Glomerular visceral epithelial cell (primary cell): ENCODE results near the gene B3GNT7.
"Not testable (repeated sequence)": the region's sequence is repeated elsewhere in the genome, so short reads cannot be mapped to it uniquely, and the experiment has no call there.

Experiments used
- DNase-seq: peaks from one replicate; pipeline ENCODE4 v3.0.0-alpha.2; 2016; ENCODE audit errors: extremely low spot score

B3GNT7 gene

DNA sequence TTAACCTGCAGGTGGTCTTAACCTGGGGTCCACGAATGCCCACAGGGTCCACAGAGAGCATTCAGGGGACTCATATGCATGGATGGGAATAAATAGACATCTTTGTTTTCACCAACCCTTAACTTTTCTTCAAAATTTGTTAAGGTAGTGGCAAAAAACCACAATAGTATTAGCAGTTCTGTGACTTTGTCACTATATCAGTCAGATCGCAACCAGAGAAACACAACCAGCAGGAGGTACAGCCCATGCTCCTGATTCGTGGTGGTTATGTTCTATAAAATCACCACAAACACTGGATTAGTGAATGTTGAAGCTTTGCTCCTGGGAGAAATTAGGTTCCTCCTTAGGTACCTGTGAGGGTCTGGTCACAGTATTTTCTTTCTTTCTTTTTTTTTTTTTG is 31.6 kb downstream of the B3GNT7 start:
- no peak for DNase-seq

DNA sequence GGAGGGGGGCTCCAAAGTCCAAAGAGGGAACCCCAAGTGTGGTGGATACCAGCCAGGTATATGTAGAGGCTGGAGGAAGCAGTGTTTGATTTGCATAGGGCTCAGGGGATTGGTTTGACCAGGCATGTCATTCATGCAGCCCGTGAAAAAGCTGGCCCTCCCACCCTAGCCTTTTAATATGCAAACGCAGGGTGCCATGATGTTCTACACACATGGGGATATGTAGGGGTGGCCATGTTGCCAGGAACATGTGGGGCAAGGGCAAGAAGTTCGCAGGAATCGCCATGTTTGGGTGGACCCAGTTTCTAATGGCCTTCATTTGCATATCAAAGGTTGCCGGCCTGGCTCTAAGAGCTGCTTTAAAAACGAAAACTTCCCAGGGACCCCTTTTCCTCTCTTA is 33.6 kb downstream of the B3GNT7 start:
- DNase-seq, result no peak

DNA sequence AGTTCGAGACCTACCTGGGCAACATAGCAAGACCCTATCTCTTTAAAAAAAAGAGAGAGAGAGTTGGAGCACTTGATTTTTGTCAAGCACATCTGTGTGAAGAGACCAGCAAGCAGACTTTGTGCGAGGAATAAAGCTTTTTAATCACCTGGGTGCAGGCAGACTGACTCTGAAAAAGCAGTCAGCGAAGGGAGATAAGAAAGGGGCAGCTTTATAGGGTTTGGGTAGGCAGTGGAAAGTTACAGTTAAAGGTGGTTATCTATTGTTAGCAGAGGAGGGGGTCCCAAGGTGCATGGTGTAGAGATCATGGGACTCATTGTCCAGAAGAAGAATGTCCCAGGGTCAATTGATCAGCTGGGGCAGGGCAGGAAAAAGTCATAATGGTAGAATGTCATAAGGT is 34.4 kb downstream of the B3GNT7 start:
- no peak for DNase-seq

DNA sequence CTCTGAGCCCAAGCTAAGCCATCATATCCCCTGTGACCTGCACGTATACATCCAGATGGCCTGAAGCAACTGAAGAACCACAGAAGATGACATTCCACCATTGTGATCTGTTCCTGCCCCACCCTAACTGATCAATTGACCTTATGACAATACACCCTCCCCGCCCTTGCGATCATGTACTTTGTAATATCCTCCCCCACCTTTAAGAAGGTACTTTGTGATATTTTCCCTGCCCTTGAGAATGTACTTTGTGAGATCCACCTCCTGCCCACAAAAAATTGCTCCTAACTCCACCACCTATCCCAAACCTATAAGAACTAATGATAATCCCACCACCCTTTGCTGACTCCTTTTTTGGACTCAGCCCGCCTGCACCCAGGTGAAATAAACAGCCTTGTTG is 34.9 kb downstream of the B3GNT7 start:
- DNase-seq, result not testable (repeated sequence)

DNA sequence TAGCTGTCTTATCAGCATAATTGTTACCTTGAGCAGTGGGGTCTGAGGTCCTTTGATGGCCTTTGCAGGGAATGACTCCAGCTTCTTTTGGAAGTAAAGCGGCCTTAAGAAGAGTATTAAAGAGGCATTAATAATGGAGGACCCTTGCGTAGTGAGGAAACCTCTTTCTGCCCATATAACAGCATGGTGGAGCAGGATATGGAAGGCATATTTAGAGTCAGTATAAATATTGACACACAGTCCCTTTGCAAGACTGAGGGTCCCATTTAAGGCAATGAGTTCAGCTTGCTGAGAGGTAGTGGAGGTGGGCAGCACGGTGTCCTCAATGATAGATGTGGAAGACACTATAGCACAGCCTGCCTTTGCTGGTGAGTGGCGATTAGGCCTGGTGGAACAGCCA is 36.1 kb downstream of the B3GNT7 start:
- no peak for DNase-seq

DNA sequence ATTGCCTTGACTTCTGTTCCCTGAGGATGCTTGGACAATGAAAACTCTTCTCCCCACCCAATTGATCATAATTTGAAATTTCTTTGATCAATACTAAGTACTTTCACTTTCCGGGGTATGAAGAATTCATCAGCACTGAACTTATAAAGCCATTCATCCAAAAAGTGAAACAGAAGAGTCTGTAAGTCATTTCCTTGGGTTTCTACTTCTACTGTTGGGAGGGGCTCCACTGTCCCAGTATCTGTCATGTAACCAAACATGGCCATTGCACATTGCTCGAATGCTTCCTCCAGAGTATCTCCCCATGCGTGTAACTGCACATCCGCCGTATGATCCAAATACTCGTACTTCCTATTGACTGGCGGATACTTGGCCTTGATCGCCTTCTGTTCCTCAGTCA is 38.5 kb downstream of the B3GNT7 start:
- no peak for DNase-seq

DNA sequence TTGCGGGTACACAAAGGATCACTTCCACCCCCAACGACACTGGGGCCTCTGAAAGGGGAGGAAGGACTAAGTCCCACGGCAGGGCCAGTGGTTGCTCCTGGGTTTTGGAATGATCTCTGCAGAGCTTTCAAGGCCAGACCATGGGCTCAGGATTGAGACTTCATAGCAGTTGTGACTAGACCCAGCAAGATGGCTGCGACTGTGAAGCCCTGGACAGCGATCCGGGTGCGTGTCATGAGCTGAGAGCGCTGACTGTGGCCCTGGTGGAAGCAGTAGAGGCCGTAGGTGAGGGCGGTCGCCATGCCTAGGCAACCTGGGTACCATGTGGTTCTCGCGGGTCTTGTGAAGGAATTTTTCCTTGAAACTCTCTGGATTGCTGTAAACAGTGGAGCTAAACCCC is 41.4 kb downstream of the B3GNT7 start:
- no peak for DNase-seq

DNA sequence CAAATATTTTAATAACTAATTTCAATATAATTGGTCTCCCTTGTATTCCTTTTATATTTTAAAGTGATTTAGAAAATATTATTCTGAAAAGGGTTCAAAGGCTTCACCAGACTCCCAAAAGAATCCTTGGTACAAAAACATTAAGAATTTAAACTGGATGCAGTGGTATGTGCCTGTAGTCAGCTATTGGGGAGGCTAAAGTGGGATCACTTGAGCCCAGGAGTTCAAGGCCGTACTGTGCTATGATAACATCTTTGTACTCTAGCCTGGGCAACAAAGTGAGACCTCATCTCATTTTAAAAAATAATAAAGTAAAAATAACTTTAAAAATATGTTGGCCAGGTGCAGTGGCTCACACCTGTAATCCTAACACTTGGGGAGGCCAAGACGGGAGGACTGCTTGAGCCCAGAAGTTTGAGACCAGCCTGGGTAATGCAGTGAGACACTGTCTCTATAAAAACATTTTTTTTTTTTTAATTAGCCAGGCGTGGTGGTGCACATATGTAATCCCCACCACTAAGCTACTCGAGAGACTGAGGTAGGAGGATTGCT is 54.1 kb downstream of the B3GNT7 start:
- no peak for DNase-seq

DNA sequence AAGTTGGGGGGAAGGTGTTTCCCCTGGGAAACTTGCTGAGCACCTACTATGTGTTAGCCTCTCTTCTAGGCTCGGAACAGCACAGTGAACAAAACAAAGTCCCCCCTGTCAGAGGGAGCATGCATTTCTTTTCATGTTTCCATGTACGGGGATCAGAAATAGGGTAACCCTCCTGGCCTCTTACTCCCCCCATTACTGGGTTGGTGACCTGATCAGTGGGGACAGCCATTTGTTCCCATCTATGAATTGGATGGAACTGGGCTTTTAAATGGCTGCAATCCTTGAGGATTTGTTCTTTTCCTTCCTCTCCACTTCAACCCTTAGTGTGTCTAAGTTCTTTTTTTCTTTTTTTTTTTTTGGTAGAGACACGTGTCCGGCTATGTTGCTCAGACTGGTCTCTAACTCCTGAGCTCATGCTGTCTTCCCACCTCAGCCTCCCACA is 55.1 kb downstream of the B3GNT7 start:
- DNase-seq, result no peak
